GM18498 (cell line): ENCODE measurements around the gene ROBO1.
"Not testable (repeated sequence)": the region's sequence is repeated elsewhere in the genome, so short reads cannot be mapped to it uniquely, and the experiment has no call there.

Experiments used
- ATAC-seq: cut with Tn5 transposase; IDR thresholded peaks from one replicate; pipeline ENCODE4 v1.9.1; 2021; ENCODE audit warnings: mild to moderate bottlenecking, moderate library complexity; ENCODE audit not compliant: unreplicated experiment

Gene ROBO1

GRCh38 chr3:78764634-78765033, 1003.2 kb downstream of the ROBO1 start:
- no peak for ATAC-seq

- ATAC-seq = no peak
Measured at GRCh38 chr3:78762121-78762520, 1005.7 kb downstream of the ROBO1 start.

GRCh38 chr3:78761126-78761525, 1006.7 kb downstream of the ROBO1 start:
- ATAC-seq = no peak

- ATAC-seq = no peak
Measured at GRCh38 chr3:78757731-78758130, 1010.1 kb downstream of the ROBO1 start.

GRCh38 chr3:78754066-78754743, 1013.6 kb downstream of the ROBO1 start:
- no peak for ATAC-seq

- ATAC-seq = no peak
Measured at GRCh38 chr3:78751266-78751665, 1016.5 kb downstream of the ROBO1 start.

- not testable (repeated sequence) for ATAC-seq
Measured at GRCh38 chr3:78750291-78750690, 1017.5 kb downstream of the ROBO1 start.

- ATAC-seq = no peak
Measured at GRCh38 chr3:78749056-78749455, 1018.7 kb downstream of the ROBO1 start.

- no peak for ATAC-seq
Measured at GRCh38 chr3:78745847-78746246, 1022.0 kb downstream of the ROBO1 start.

- no peak for ATAC-seq
Measured at GRCh38 chr3:78742491-78742890, 1025.3 kb downstream of the ROBO1 start.

- no peak for ATAC-seq
Measured at GRCh38 chr3:78742041-78742440, 1025.8 kb downstream of the ROBO1 start.

GRCh38 chr3:78741066-78741645, 1026.6 kb downstream of the ROBO1 start:
- no peak for ATAC-seq

- ATAC-seq = no peak
Measured at GRCh38 chr3:78738833-78739232, 1029.0 kb downstream of the ROBO1 start.

- ATAC-seq = no peak
Measured at GRCh38 chr3:78737988-78738387, 1029.8 kb downstream of the ROBO1 start.

GRCh38 chr3:78736863-78737262, 1030.9 kb downstream of the ROBO1 start:
- no peak for ATAC-seq

GRCh38 chr3:78734048-78734637, 1033.7 kb downstream of the ROBO1 start:
- no peak for ATAC-seq

- no peak for ATAC-seq
Measured at GRCh38 chr3:78732893-78733292, 1034.9 kb downstream of the ROBO1 start.

GRCh38 chr3:78732471-78732870, 1035.3 kb downstream of the ROBO1 start:
- ATAC-seq = no peak

- no peak for ATAC-seq
Measured at GRCh38 chr3:78729946-78730345, 1037.9 kb downstream of the ROBO1 start.

GRCh38 chr3:78728406-78729145, 1039.2 kb downstream of the ROBO1 start:
- ATAC-seq = no peak

- no peak for ATAC-seq
Measured at GRCh38 chr3:78726545-78726944, 1041.3 kb downstream of the ROBO1 start.
